ENCODE results near the gene CNTNAP2. TPM values are rescaled to one million over a fixed set of nuclear protein-coding genes. Genes with fewer than 3 reads are reported as not detected.

CNTNAP2 gene
- total and polyA plus RNA-seq, 3 experiments from 2014 or later, result not detected

DNA sequence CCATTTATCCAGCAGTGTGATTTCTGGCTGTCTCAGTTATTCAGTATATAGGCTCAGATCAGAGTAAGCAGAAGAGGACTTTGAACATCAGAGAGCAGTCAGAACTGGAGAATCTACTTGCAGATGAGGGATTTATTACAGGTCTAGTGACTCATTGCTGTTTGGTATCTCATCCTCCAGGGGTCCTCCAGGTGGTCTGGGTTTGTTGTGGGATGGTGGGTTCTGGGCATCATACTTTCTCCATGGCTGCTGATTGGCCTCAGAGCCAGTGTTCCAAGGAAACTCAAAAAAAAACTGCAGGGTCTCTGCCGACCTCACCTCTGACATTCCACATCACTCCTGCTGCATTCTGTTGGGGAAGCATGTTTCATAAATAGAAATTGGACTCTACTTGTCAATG, 214.8 kb downstream of the CNTNAP2 start:
- Histone ChIP-seq H3K27ac (ENCODE audit: low read depth, low read length) (no peak overlapping the region), H3K4me1 (ENCODE audit: insufficient read depth, low read length) (no peaks in the 10 kb centered on the region), H3K36me3 (ENCODE audit: insufficient read depth, low read length) (no peaks in the 10 kb centered on the region), H3K9me3 (ENCODE audit: low read length) (no peaks in the 10 kb centered on the region), H3K27me3 (ENCODE audit: insufficient read depth, low read length, poor library complexity, severe bottlenecking) (no peaks in the 10 kb centered on the region), H3K4me3 (ENCODE audit: low read length) (no peak overlapping the region)
- POLR2A ChIA-PET, result no interaction called here
- Mint-ChIP-seq H3K4me1 (no peaks in the 10 kb centered on the region), H3K4me3 (no peak overlapping the region), H3K27ac (no peak overlapping the region), H3K27me3 (no peaks in the 10 kb centered on the region), H3K9me3 (peaks cover 5 to 32% (median 17%) of the 10 kb centered on the region in 5 donors), H3K36me3 (no peaks in the 10 kb centered on the region)
- CTCF ChIA-PET, result no interaction called here
- no peak for DNase-seq

DNA sequence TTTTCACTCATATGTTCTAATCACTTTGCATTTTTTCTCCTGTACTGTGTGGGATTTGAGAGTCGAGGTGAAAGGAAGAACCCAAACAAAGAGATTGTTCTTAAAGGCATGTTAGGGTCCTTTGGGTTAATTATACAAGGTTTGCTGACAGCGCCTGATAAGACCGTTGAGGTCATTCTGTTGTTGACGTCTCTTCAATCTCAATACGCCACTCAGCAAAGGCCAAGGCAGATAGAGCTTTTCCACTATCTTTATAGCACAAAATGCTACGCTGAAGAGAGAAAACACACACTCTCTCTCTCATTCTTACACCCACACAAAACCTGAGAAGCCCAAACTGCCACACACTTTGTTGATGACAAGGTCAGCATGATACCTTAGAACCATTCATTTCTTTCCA, 228.7 kb downstream of the CNTNAP2 start:
- Histone ChIP-seq H3K27me3 (ENCODE audit: insufficient read depth, low read length, poor library complexity, severe bottlenecking) (no peaks in the 10 kb centered on the region), H3K4me1 (ENCODE audit: insufficient read depth, low read length) (no peaks in the 10 kb centered on the region), H3K27ac (ENCODE audit: low read depth, low read length) (no peak overlapping the region), H3K4me3 (ENCODE audit: low read length) (no peak overlapping the region), H3K36me3 (ENCODE audit: insufficient read depth, low read length) (no peaks in the 10 kb centered on the region), H3K9me3 (ENCODE audit: low read length) (no peaks in the 10 kb centered on the region)
- no peak for DNase-seq
- Mint-ChIP-seq H3K27ac (no peak overlapping the region), H3K4me3 (no peak overlapping the region), H3K4me1 (no peaks in the 10 kb centered on the region), H3K9me3 (peaks cover 3 to 22% (median 18%) of the 10 kb centered on the region in 5 donors), H3K27me3 (no peaks in the 10 kb centered on the region), H3K36me3 (no peaks in the 10 kb centered on the region)
- CTCF ChIA-PET, result no interaction called here
- POLR2A ChIA-PET, result no interaction called here

DNA sequence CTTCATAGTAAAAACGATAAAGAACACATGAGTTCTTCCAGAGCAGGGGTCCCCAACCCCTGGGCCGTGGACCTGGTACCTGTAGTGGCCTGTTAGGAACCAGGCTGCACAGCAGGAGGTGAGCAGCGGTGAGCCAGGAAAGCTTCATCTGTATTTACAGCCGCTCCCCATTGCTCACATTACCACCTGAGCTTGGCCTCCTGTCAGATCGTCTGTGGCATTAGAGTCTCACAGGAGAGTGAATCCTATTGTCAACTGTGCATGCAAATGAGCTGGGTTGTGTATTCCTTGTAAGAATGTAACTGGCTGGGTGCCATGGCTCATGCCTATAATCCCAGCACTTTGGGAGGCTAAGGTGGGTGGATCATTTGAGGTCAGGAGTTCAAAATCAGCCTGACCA, 229.5 kb downstream of the CNTNAP2 start:
- peaks cover 3 to 22% (median 18%) of the 10 kb centered on the region in 5 donors for H3K9me3 Mint-ChIP-seq
- no peaks in the 10 kb centered on the region for H3K4me1 Mint-ChIP-seq
- DNase-seq, result no peak
- no peak overlapping the region for H3K27ac ChIP-seq (ENCODE audit: low read depth, low read length)
- no peaks in the 10 kb centered on the region for H3K36me3 Mint-ChIP-seq
- CTCF ChIA-PET, result no interaction called here
- no peaks in the 10 kb centered on the region for H3K4me1 ChIP-seq (ENCODE audit: insufficient read depth, low read length)
- no peaks in the 10 kb centered on the region for H3K36me3 ChIP-seq (ENCODE audit: insufficient read depth, low read length)
- H3K4me3 Mint-ChIP-seq, result no peak overlapping the region
- no peak overlapping the region for H3K27ac Mint-ChIP-seq
- POLR2A ChIA-PET, result no interaction called here
- H3K27me3 Mint-ChIP-seq, result no peaks in the 10 kb centered on the region
- H3K27me3 ChIP-seq (ENCODE audit: insufficient read depth, low read length, poor library complexity, severe bottlenecking), result no peaks in the 10 kb centered on the region
- H3K4me3 ChIP-seq (ENCODE audit: low read length), result no peak overlapping the region
- no peaks in the 10 kb centered on the region for H3K9me3 ChIP-seq (ENCODE audit: low read length)

DNA sequence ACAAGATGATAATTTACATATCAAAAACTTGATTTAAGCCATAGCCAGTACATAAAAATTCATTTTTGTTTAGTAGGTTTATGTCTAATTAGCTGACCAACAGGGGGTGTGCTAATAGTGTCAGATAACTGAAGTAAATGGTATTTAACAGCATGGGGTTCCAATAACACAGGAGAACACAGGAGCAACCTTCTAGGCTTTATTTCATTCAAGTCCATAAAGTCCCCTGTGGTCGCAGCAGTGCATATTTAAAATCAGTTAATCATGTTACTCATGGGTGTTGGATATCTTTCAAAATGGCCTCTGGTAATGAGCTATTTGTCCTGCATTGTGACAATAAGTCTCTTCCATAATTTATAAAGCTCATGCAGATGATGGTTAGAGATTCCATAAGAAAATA, 238.6 kb downstream of the CNTNAP2 start:
- no peak overlapping the region for H3K27ac ChIP-seq (ENCODE audit: low read depth, low read length)
- ChIA-PET CTCF (no interaction called here), POLR2A (no interaction called here)
- H3K36me3 ChIP-seq (ENCODE audit: insufficient read depth, low read length), result no peaks in the 10 kb centered on the region
- Mint-ChIP-seq H3K9me3 (peaks cover 4 to 18% (median 9%) of the 10 kb centered on the region in 5 donors), H3K27ac (no peak overlapping the region), H3K4me1 (no peaks in the 10 kb centered on the region), H3K4me3 (no peak overlapping the region), H3K27me3 (no peaks in the 10 kb centered on the region), H3K36me3 (no peaks in the 10 kb centered on the region)
- DNase-seq, result no peak
- H3K4me3 ChIP-seq (ENCODE audit: low read length), result no peak overlapping the region
- no peaks in the 10 kb centered on the region for H3K27me3 ChIP-seq (ENCODE audit: insufficient read depth, low read length, poor library complexity, severe bottlenecking)
- H3K4me1 ChIP-seq (ENCODE audit: insufficient read depth, low read length), result no peaks in the 10 kb centered on the region
- no peaks in the 10 kb centered on the region for H3K9me3 ChIP-seq (ENCODE audit: low read length)

DNA sequence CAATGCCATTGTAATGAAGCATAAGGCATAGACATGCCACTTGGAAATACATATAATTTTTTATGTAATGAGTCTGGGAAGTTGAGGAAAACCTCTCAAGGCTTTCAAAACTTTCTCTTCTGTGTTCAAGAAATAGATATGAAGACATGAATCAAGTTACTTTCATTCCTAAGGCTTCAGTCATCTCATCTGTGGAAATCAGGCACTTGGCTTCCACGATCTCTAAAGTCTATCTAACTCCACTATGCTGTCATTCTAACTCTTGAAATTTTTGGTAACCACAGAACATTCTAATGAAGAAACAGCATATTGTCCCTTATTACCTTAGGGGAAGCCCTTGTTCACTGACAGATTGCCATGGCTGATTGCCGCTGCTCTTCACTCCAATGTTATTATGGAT, 242.6 kb downstream of the CNTNAP2 start:
- H3K4me1 ChIP-seq (ENCODE audit: insufficient read depth, low read length), result no peaks in the 10 kb centered on the region
- Mint-ChIP-seq H3K4me3 (no peak overlapping the region), H3K27me3 (no peaks in the 10 kb centered on the region), H3K36me3 (peaks cover 0 to 2% (median 0%) of the 10 kb centered on the region in 3 donors), H3K4me1 (no peaks in the 10 kb centered on the region), H3K27ac (no peak overlapping the region), H3K9me3 (peaks cover 2 to 26% (median 9%) of the 10 kb centered on the region in 5 donors)
- ChIA-PET CTCF (no interaction called here), POLR2A (no interaction called here)
- H3K27ac ChIP-seq (ENCODE audit: low read depth, low read length), result no peak overlapping the region
- no peaks in the 10 kb centered on the region for H3K27me3 ChIP-seq (ENCODE audit: insufficient read depth, low read length, poor library complexity, severe bottlenecking)
- H3K4me3 ChIP-seq (ENCODE audit: low read length), result no peak overlapping the region
- H3K9me3 ChIP-seq (ENCODE audit: low read length), result no peaks in the 10 kb centered on the region
- no peak for DNase-seq
- no peaks in the 10 kb centered on the region for H3K36me3 ChIP-seq (ENCODE audit: insufficient read depth, low read length)

DNA sequence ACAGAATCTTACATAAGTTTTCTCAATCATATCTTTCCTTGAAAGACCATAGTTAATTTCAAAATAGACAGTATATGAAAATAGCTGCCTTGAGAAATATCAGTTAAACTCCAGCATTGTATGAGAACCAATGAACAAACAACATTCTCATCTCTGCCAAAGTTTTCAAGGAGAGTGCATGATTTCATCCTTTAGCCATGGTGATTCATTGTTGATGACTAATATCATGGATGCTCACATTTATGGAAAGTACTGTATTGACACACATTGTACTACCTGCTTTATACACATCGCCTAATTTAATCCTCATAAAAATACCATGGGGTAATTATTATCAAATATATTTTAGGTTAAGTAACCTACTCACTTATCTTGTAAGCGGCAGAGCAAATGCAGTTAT, 250.3 kb downstream of the CNTNAP2 start:
- Mint-ChIP-seq H3K36me3 (peaks cover 0 to 2% (median 0%) of the 10 kb centered on the region in 3 donors), H3K4me3 (no peak overlapping the region), H3K27ac (no peak overlapping the region), H3K4me1 (no peaks in the 10 kb centered on the region), H3K27me3 (no peaks in the 10 kb centered on the region), H3K9me3 (peaks cover 0 to 25% (median 7%) of the 10 kb centered on the region in 5 donors)
- DNase-seq, result no peak
- Histone ChIP-seq H3K27me3 (ENCODE audit: insufficient read depth, low read length, poor library complexity, severe bottlenecking) (no peaks in the 10 kb centered on the region), H3K4me1 (ENCODE audit: insufficient read depth, low read length) (no peaks in the 10 kb centered on the region), H3K27ac (ENCODE audit: low read depth, low read length) (no peak overlapping the region), H3K36me3 (ENCODE audit: insufficient read depth, low read length) (no peaks in the 10 kb centered on the region), H3K9me3 (ENCODE audit: low read length) (no peaks in the 10 kb centered on the region), H3K4me3 (ENCODE audit: low read length) (no peak overlapping the region)
- CTCF ChIA-PET, result no interaction called here
- POLR2A ChIA-PET, result no interaction called here

DNA sequence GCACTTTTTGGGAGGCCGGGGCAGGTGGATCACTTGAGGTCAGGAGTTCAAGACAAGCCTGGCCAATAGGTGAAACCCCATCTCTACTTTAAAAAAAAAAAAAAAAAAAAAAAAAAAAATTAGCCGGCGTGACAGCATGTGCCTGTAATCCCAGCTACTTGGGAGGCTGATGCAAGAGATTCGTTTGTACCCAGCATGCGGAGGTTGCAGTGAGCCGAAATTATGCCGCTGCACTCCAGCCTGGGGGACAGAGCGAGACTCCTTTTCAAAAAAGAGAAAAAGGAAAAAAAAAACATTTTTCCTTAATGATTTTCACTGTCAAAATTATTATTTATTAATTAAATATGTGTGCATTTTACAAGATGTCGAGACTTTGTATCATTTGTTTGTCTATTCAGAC, 253.6 kb downstream of the CNTNAP2 start:
- ChIA-PET CTCF (no interaction called here), POLR2A (no interaction called here)
- Mint-ChIP-seq H3K4me3 (no peak overlapping the region), H3K9me3 (peaks cover 2 to 37% (median 4%) of the 10 kb centered on the region in 5 donors), H3K27ac (no peak overlapping the region), H3K36me3 (no peaks in the 10 kb centered on the region), H3K4me1 (no peaks in the 10 kb centered on the region), H3K27me3 (peaks cover 0 to 2% of the 10 kb centered on the region in 2 donors)
- H3K4me3 ChIP-seq (ENCODE audit: low read length), result no peak overlapping the region
- H3K9me3 ChIP-seq (ENCODE audit: low read length), result peaks cover 4% of the 10 kb centered on the region
- H3K27me3 ChIP-seq (ENCODE audit: insufficient read depth, low read length, poor library complexity, severe bottlenecking), result no peaks in the 10 kb centered on the region
- no peaks in the 10 kb centered on the region for H3K4me1 ChIP-seq (ENCODE audit: insufficient read depth, low read length)
- H3K36me3 ChIP-seq (ENCODE audit: insufficient read depth, low read length), result no peaks in the 10 kb centered on the region
- no peak overlapping the region for H3K27ac ChIP-seq (ENCODE audit: low read depth, low read length)
- no peak for DNase-seq

DNA sequence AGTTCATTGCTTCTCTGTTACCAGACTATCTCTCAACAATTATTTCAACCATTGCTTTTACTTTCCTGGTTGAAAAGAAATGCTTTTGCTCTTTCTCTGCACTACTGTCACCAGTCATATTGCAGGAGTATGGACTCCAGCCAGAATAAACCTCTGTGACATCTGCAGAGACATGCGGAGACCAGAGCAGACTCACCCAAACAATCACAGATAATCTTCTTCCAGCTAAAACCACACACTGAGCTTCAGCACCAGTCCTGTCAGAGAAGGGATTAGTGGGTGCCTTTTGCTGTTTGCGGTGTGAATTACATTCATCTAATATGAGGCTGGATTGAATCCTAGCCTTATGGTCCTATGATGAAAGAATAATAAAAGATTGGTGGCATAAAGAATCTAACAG, 258.6 kb downstream of the CNTNAP2 start:
- H3K4me3 ChIP-seq (ENCODE audit: low read length), result no peak overlapping the region
- H3K27ac Mint-ChIP-seq, result no peak overlapping the region
- H3K36me3 ChIP-seq (ENCODE audit: insufficient read depth, low read length), result no peaks in the 10 kb centered on the region
- H3K4me1 Mint-ChIP-seq, result no peaks in the 10 kb centered on the region
- H3K27ac ChIP-seq (ENCODE audit: low read depth, low read length), result no peak overlapping the region
- no peaks in the 10 kb centered on the region for H3K36me3 Mint-ChIP-seq
- CTCF ChIA-PET, result no interaction called here
- H3K9me3 ChIP-seq (ENCODE audit: low read length), result peaks cover 4% of the 10 kb centered on the region
- H3K27me3 Mint-ChIP-seq, result peaks cover 0 to 2% of the 10 kb centered on the region in 2 donors
- peaks cover 3 to 42% (median 8%) of the 10 kb centered on the region in 5 donors for H3K9me3 Mint-ChIP-seq
- no peaks in the 10 kb centered on the region for H3K4me1 ChIP-seq (ENCODE audit: insufficient read depth, low read length)
- no peak overlapping the region for H3K4me3 Mint-ChIP-seq
- DNase-seq, result no peak
- H3K27me3 ChIP-seq (ENCODE audit: insufficient read depth, low read length, poor library complexity, severe bottlenecking), result no peaks in the 10 kb centered on the region
- POLR2A ChIA-PET, result no interaction called here

DNA sequence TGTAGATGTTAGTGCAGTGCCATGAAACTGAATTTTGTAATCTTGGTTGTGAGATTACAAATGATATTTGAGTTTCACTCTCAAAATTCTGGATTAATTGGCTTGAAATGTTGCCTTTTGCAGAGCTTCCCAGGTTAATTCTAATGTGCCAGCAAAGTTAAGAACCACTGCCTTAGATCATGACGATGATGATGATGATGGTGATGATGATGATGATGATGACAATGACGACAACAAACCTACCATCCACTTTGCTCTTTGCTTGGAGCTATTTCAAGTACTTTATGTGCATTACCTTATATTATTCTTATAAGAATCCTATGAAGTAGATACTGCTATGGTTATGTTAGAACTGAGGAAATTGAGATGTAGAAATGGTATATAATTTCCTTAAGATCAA, 261.6 kb downstream of the CNTNAP2 start:
- H3K4me1 ChIP-seq (ENCODE audit: insufficient read depth, low read length), result no peaks in the 10 kb centered on the region
- H3K36me3 ChIP-seq (ENCODE audit: insufficient read depth, low read length), result no peaks in the 10 kb centered on the region
- peaks cover 0 to 2% of the 10 kb centered on the region in 2 donors for H3K27me3 Mint-ChIP-seq
- no peaks in the 10 kb centered on the region for H3K4me1 Mint-ChIP-seq
- H3K27me3 ChIP-seq (ENCODE audit: insufficient read depth, low read length, poor library complexity, severe bottlenecking), result no peaks in the 10 kb centered on the region
- H3K27ac Mint-ChIP-seq, result no peak overlapping the region
- H3K4me3 ChIP-seq (ENCODE audit: low read length), result no peak overlapping the region
- no peak overlapping the region for H3K4me3 Mint-ChIP-seq
- POLR2A ChIA-PET, result no interaction called here
- peaks cover 1% of the 10 kb centered on the region for H3K9me3 ChIP-seq (ENCODE audit: low read length)
- no peak overlapping the region for H3K27ac ChIP-seq (ENCODE audit: low read depth, low read length)
- CTCF ChIA-PET, result no interaction called here
- DNase-seq, result no peak
- no peaks in the 10 kb centered on the region for H3K36me3 Mint-ChIP-seq
- peaks cover 6 to 42% (median 9%) of the 10 kb centered on the region in 5 donors for H3K9me3 Mint-ChIP-seq

All from CD8-positive, alpha-beta memory T cell (primary cell).